Activated CD4-positive, CD25-positive, alpha-beta regulatory T cell treated with anti-CD3 and anti-CD28 coated beads, Interleukin-2, amount 50 U/mL, for 72 hours (primary cell): ENCODE results near the gene SEC24A.
"Not testable (repeated sequence)": the region's sequence is repeated elsewhere in the genome, so short reads cannot be mapped to it uniquely, and the experiment has no call there.

Source experiments
- DNase-seq: peaks from one replicate; pipeline ENCODE4 v3.0.0; 2021

SEC24A gene

GRCh38 chr5:134758504-134759341 is 110.1 kb downstream of the SEC24A start, which contains the start of gene DDX46:
DDX46 (plus strand) TSS chr5:134758779; CDS start chr5:134758939, 160 bp downstream.
- DNase-seq, result peak; percentile 95

- not testable (repeated sequence) for DNase-seq
Measured at GRCh38 chr5:134767528-134768291, 119.1 kb downstream of the SEC24A start.

- DNase-seq, result no peak
Measured at GRCh38 chr5:134769206-134769605, 120.6 kb downstream of the SEC24A start.

- no peak for DNase-seq
Measured at GRCh38 chr5:134772461-134773125, 124.0 kb downstream of the SEC24A start.

GRCh38 chr5:134777366-134777765 is 128.8 kb downstream of the SEC24A start:
- DNase-seq, result no peak
